Mesothelial cell of epicardium (in vitro differentiated cells): ENCODE data around the gene SPATS1. TPM values are rescaled to one million over a fixed set of nuclear protein-coding genes. Genes with fewer than 3 reads are reported as not detected.

Experiments used
- DNase-seq, 2 experiments: peaks; one replicate each; pipeline ENCODE4 v3.0.0; 2021; ENCODE audit warnings: low spot score in 2 of 2; ENCODE audit not compliant: unreplicated experiment in 2 of 2
- H3K27ac Mint-ChIP-seq: 2 replicates; pipeline ENCODE4 v1.8.0; 2021; ENCODE audit warnings: mixed read lengths
- H3K27me3 Mint-ChIP-seq: 2 replicates; pipeline ENCODE4 v1.8.0; 2021; ENCODE audit warnings: low read depth, mixed read lengths
- H3K36me3 Mint-ChIP-seq: 2 replicates; pipeline ENCODE4 v1.8.0; 2021; ENCODE audit warnings: mixed read lengths
- H3K4me1 Mint-ChIP-seq: 2 replicates; pipeline ENCODE4 v1.8.0; 2021; ENCODE audit warnings: mixed read lengths
- H3K4me3 Mint-ChIP-seq: 2 replicates; pipeline ENCODE4 v1.8.0; 2021; ENCODE audit warnings: mild to moderate bottlenecking, moderate library complexity, mixed read lengths
- H3K9me3 Mint-ChIP-seq: 2 replicates; pipeline ENCODE4 v1.8.0; 2021; ENCODE audit warnings: mixed read lengths
- total RNA-seq: library from RNA; stranded (reverse); gene quantifications from 3 replicates; pipeline ENCODE4 v1.2.1, GENCODE V29; 2021
- TF ChIP-seq, protein P1 (sequence below): fragments of 200-600 bp; sonication (generic); IDR thresholded peaks from one replicate; pipeline ENCODE4 v1.5.0; 2021; ENCODE audit warnings: antibody characterized with exemption; ENCODE audit not compliant: unreplicated experiment

The SPATS1 gene
- total RNA-seq, 1 donor from 2014 or later: not detected

DNA sequence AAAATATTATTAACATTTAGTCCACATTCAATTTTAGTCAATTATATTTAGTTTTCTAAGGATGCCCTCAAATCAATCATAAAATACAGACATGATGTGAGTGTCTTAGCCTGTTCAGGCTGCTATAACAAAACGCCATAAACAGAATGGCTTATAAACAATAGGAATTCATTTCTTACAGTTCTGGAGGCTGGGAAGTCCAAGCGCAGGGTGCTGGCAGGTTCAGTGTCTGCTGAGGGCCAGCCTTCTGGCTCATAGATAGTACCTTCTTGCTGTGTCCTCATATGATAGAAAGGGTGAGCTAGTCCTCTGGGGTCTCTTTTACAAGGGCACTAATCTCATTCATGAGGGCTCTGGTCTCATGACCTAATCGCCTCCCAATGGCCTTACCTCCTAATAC is 35.0 kb downstream of the SPATS1 start:
- no peaks in the 10 kb centered on the region for H3K36me3 Mint-ChIP-seq

GRCh38 chr6:44377971-44378370 is 35.5 kb downstream of the SPATS1 start:
- TF ChIP-seq, protein P1, sequence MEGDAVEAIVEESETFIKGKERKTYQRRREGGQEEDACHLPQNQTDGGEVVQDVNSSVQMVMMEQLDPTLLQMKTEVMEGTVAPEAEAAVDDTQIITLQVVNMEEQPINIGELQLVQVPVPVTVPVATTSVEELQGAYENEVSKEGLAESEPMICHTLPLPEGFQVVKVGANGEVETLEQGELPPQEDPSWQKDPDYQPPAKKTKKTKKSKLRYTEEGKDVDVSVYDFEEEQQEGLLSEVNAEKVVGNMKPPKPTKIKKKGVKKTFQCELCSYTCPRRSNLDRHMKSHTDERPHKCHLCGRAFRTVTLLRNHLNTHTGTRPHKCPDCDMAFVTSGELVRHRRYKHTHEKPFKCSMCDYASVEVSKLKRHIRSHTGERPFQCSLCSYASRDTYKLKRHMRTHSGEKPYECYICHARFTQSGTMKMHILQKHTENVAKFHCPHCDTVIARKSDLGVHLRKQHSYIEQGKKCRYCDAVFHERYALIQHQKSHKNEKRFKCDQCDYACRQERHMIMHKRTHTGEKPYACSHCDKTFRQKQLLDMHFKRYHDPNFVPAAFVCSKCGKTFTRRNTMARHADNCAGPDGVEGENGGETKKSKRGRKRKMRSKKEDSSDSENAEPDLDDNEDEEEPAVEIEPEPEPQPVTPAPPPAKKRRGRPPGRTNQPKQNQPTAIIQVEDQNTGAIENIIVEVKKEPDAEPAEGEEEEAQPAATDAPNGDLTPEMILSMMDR: no peak
- no peak overlapping the region for H3K4me3 Mint-ChIP-seq
- DNase-seq: no peak
- H3K36me3 Mint-ChIP-seq: no peaks in the 10 kb centered on the region
- H3K4me1 Mint-ChIP-seq: no peaks in the 10 kb centered on the region
- H3K27me3 Mint-ChIP-seq: peaks cover 20% of the 10 kb centered on the region
- no peak overlapping the region for H3K27ac Mint-ChIP-seq
- H3K9me3 Mint-ChIP-seq: no peaks in the 10 kb centered on the region

More for the DNA sequence above, 35.0 kb downstream of the SPATS1 start:
- H3K4me1 Mint-ChIP-seq: no peaks in the 10 kb centered on the region
- no peak for DNase-seq
- H3K27ac Mint-ChIP-seq: no peak overlapping the region
- H3K4me3 Mint-ChIP-seq: no peak overlapping the region
- peaks cover 24% of the 10 kb centered on the region for H3K27me3 Mint-ChIP-seq
- TF ChIP-seq, protein P1: no peak
- no peaks in the 10 kb centered on the region for H3K9me3 Mint-ChIP-seq

- Mint-ChIP-seq H3K27me3 (peaks cover 2% of the 10 kb centered on the region), H3K27ac (no peak overlapping the region), H3K36me3 (no peaks in the 10 kb centered on the region), H3K4me3 (no peak overlapping the region), H3K9me3 (no peaks in the 10 kb centered on the region), H3K4me1 (peaks cover 4% of the 10 kb centered on the region)
- no peak for DNase-seq
- TF ChIP-seq, protein P1: no peak
Measured at GRCh38 chr6:44381739-44382138, 39.3 kb downstream of the SPATS1 start.

- H3K27ac Mint-ChIP-seq: peak overlapping the region; percentile 99
- peak overlapping the region; percentile 97 for H3K4me3 Mint-ChIP-seq
- no peaks in the 10 kb centered on the region for H3K9me3 Mint-ChIP-seq
- DNase-seq: no peak
- TF ChIP-seq, protein P1: no peak
- H3K27me3 Mint-ChIP-seq: no peaks in the 10 kb centered on the region
- H3K36me3 Mint-ChIP-seq: peaks cover 6% of the 10 kb centered on the region
- peaks cover 32% of the 10 kb centered on the region for H3K4me1 Mint-ChIP-seq
Measured at GRCh38 chr6:44386364-44386928, 44.0 kb downstream of the SPATS1 start.

DNA sequence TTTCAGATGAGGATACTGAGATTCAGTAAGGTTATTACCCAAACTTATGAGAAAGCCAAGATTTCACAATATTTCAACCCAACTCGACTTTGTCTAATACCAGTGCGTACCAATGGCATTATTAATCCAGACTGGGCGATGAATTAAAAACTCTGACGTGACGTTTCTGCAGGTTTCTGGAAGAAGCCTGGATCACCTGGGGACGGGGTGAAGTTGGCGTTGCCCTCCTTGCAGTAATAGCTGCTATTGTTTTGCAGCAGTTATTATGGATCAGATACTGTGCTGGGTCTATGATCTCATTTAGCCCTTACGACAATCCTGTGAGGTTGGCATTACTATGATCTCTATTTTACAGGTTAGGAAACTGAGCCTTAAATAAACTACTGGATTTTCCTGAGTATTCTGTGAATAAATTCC is 44.5 kb downstream of the SPATS1 start:
- TF ChIP-seq, protein P1: no peak
- DNase-seq: no peak
- Mint-ChIP-seq H3K4me3 (peak overlapping the region; percentile 97), H3K27ac (peak overlapping the region; percentile 99), H3K9me3 (no peaks in the 10 kb centered on the region), H3K27me3 (no peaks in the 10 kb centered on the region), H3K4me1 (peaks cover 32% of the 10 kb centered on the region), H3K36me3 (peaks cover 6% of the 10 kb centered on the region)
